Keratinocyte (primary cell): ENCODE results near the gene CORO2A. TPM values are rescaled to one million over a fixed set of nuclear protein-coding genes. Genes with fewer than 3 reads are reported as not detected.

ENCODE experiments used
- DNase-seq: peaks from one replicate; pipeline ENCODE4 v3.0.0-alpha.2; 2011; ENCODE audit warnings: low read depth, missing footprints, low spot score
- FAIRE-seq: peaks from 2 replicates; lab custom pipeline; 2011; peaks lifted over from hg19 to GRCh38; lab: Jason Lieb, UNC
- H2AFZ ChIP-seq: 2 replicates; pipeline ENCODE4 v1.6.0; 2012; ENCODE audit warnings: low read length, control low read depth, inconsistent platforms; ENCODE audit not compliant: control insufficient read depth
- H3K27ac ChIP-seq: 2 replicates; pipeline ENCODE4 v1.5.1; 2011; ENCODE audit warnings: low read length; ENCODE audit not compliant: control insufficient read depth, insufficient read depth
- H3K27me3 ChIP-seq: 3 replicates; pipeline ENCODE4 v1.6.0; 2011; ENCODE audit warnings: low read length; ENCODE audit not compliant: control insufficient read depth, insufficient read depth; ENCODE audit errors: extremely low read depth
- H3K36me3 ChIP-seq, 2 experiments: 2 replicates in 1 of 2; 3 replicates in 1 of 2; pipeline ENCODE4 v1.5.1; 2011; ENCODE audit warnings: low read length in 2 of 2, mild to moderate bottlenecking in 1 of 2; ENCODE audit not compliant: control insufficient read depth in 2 of 2, insufficient read depth in 2 of 2; ENCODE audit errors: extremely low read depth in 1 of 2
- H3K4me1 ChIP-seq: 3 replicates; pipeline ENCODE4 v1.5.1; 2011; ENCODE audit warnings: low read length; ENCODE audit not compliant: control insufficient read depth, insufficient read depth; ENCODE audit errors: extremely low read depth
- H3K4me2 ChIP-seq: 3 replicates; pipeline ENCODE4 v1.6.0; 2011; ENCODE audit warnings: low read depth, low read length; ENCODE audit not compliant: control insufficient read depth, insufficient read depth; ENCODE audit errors: extremely low read depth
- H3K4me3 ChIP-seq, 3 experiments: fragments of 200-600 bp in 1 of 3; sonication (generic) in 1 of 3; 2 replicates in 2 of 3; 3 replicates in 1 of 3; pipeline ENCODE4 v1.5.1; 2011 to 2016; ENCODE audit warnings: low read length in 3 of 3, mild to moderate bottlenecking in 3 of 3, control low read depth in 2 of 3, inconsistent platforms in 1 of 3, low read depth in 1 of 3, mixed read lengths in 1 of 3, mixed run types in 1 of 3, moderate library complexity in 1 of 3; ENCODE audit not compliant: control insufficient read depth in 2 of 3, insufficient read depth in 2 of 3; ENCODE audit errors: extremely low read depth in 1 of 3
- H3K79me2 ChIP-seq: 2 replicates; pipeline ENCODE4 v1.6.0; 2012; ENCODE audit warnings: low read length; ENCODE audit not compliant: control insufficient read depth, insufficient read depth
- H3K9ac ChIP-seq: 3 replicates; pipeline ENCODE4 v1.6.0; 2011; ENCODE audit warnings: low read length; ENCODE audit not compliant: control insufficient read depth, insufficient read depth; ENCODE audit errors: extremely low read depth
- H3K9me1 ChIP-seq: 3 replicates; pipeline ENCODE4 v1.6.0; 2011; ENCODE audit warnings: low read length; ENCODE audit not compliant: control insufficient read depth, insufficient read depth; ENCODE audit errors: extremely low read depth
- H3K9me3 ChIP-seq: 2 replicates; pipeline ENCODE4 v1.5.1; 2012; ENCODE audit warnings: low read depth, low read length; ENCODE audit not compliant: control insufficient read depth
- H4K20me1 ChIP-seq: 3 replicates; pipeline ENCODE4 v1.6.0; 2011; ENCODE audit warnings: low read length; ENCODE audit not compliant: control insufficient read depth, insufficient read depth; ENCODE audit errors: extremely low read depth
- CTCF ChIP-seq, 3 experiments: IDR thresholded peaks in 1 of 3; conservative IDR thresholded peaks in 1 of 3; optimal IDR thresholded peaks in 1 of 3; 2 replicates in 2 of 3; 3 replicates in 1 of 3; pipeline versions ENCODE3 to v1.5.1; 2011; ENCODE audit warnings: low read length in 3 of 3, mild to moderate bottlenecking in 3 of 3, moderate library complexity in 2 of 3, control low read depth in 1 of 3, inconsistent platforms in 1 of 3; ENCODE audit not compliant: insufficient read depth in 2 of 3; ENCODE audit errors: extremely low read depth in 1 of 3
- EZH2 ChIP-seq: IDR thresholded peaks from one replicate; pipeline ENCODE4 v1.6.1; 2012; ENCODE audit warnings: inconsistent platforms, mild to moderate bottlenecking, low read length, moderate library complexity
- dilution Hi-C: fragments of 300-500 bp; cut with MboI; formaldehyde crosslinking; loops from one replicate; pipeline ENCODE4 v1.7.0; 2020; ENCODE audit warnings: low sequenced_read_pairs; ENCODE audit not compliant: extremely low pct_ligation_motif_present
- polyA plus RNA-seq, 5 experiments: library from polyadenylated mRNA; depleted of rRNA in 3 of 5; stranded (reverse) in 3 of 5; stranded (forward) in 1 of 5; unstranded in 1 of 5; fragments of >200 nt; gene quantifications; 1 replicate in 1 of 5; 2 replicates in 3 of 5; 3 replicates in 1 of 5; pipeline versions ENCODE4 v1.2.1 to v1.2.3, GENCODE V29; 2011 to 2012; ENCODE audit warnings: missing spikeins in 2 of 5, low read depth in 1 of 5, low replicate concordance in 1 of 5

Gene CORO2A
- polyA plus RNA-seq, 1 donor (not counting 4 experiments of a cell fraction or from before 2014, with no cell fraction given), result 31.7 TPM

DNA sequence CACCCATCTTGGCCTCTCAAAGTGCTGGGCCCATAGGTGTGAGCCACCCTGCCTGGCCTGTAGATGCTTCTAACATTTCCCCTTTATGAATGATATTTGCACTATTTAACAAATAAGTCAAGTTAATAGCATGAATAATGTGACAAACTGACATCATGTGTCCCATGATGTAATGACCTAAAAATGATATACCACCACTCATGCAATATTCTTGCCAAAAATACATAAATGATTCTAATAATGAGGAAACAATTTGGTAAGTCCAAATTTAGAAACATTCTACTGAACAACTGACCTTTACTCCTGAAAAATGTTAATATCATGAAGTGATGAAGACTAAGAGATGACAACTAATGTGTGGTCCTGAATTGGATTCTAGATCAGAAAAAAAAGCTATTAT is 39.9 kb downstream of the CORO2A start:
- DNase-seq (no peak), FAIRE-seq (no peak)
- dilution Hi-C loops, result no loop called here
- Histone ChIP-seq H3K9me1 (no peaks in the 10 kb centered on the region), H3K9me3 (no peaks in the 10 kb centered on the region), H3K79me2 (peaks cover 3% of the 10 kb centered on the region), H3K9ac (no peak overlapping the region), H3K27me3 (no peaks in the 10 kb centered on the region), H4K20me1 (no peaks in the 10 kb centered on the region), H3K4me2 (no peak overlapping the region), H2AFZ (no peak overlapping the region), H3K4me3 (no peak overlapping the region), H3K4me1 (peaks cover 3% of the 10 kb centered on the region), H3K27ac (no peak overlapping the region), H3K36me3 (peaks cover 6 to 14% of the 10 kb centered on the region in 2 experiments)
- TF ChIP-seq CTCF (optimal IDR thresholded peaks at IDR 0.05 in 1 of 3, IDR thresholded peaks at IDR 0.05 in 1 of 3, conservative IDR thresholded peaks at IDR 0.05 in 1 of 3; ENCODE audit: extremely low read depth in 1 of 3, insufficient read depth in 2 of 3, low read length in 3 of 3) (no peak), EZH2 (no peak)

DNA sequence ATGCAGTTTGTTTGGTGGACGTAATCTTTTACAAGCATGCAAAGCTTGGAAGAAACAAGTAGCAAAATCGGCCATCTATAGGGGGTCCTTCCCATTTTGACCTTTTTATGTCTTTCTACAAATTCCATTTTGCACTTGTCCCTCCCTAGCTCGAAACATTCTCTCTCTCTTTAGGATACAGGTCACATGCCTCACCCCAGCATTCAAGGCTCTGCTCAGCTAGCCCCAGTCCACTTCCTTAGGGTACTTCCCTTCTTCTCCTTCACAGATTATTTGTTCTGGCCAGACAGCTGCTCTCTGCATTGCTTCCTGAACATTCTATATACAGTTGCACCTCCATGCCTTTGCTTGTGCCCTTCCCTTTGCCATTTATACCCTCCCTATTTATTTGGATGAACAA is 41.7 kb downstream of the CORO2A start:
- no peak for DNase-seq
- H3K4me1 ChIP-seq, result peaks cover 21% of the 10 kb centered on the region

More for the DNA sequence above, 41.7 kb downstream of the CORO2A start:
- dilution Hi-C loops, result no loop called here
- H4K20me1 ChIP-seq, result peaks cover 3% of the 10 kb centered on the region
- H3K27me3 ChIP-seq, result no peaks in the 10 kb centered on the region
- no peak for FAIRE-seq
- H3K4me3 ChIP-seq, result no peak overlapping the region
- H3K36me3 ChIP-seq, result peaks cover 0 to 10% of the 10 kb centered on the region in 2 experiments
- no peak overlapping the region for H3K4me2 ChIP-seq
- no peaks in the 10 kb centered on the region for H3K9me3 ChIP-seq
- TF ChIP-seq EZH2, result no peak
- TF ChIP-seq CTCF (optimal IDR thresholded peaks at IDR 0.05 in 1 of 3, IDR thresholded peaks at IDR 0.05 in 1 of 3, conservative IDR thresholded peaks at IDR 0.05 in 1 of 3; ENCODE audit: extremely low read depth in 1 of 3, insufficient read depth in 2 of 3, low read length in 3 of 3), result no peak
- H2AFZ ChIP-seq, result no peak overlapping the region
- no peaks in the 10 kb centered on the region for H3K9me1 ChIP-seq
- H3K27ac ChIP-seq, result no peak overlapping the region
- H3K9ac ChIP-seq, result no peak overlapping the region
- H3K79me2 ChIP-seq, result peaks cover 2% of the 10 kb centered on the region
